GM23248 (cell line): ENCODE data around the gene CNKSR3. TPM values are rescaled to one million over a fixed set of nuclear protein-coding genes. Genes with fewer than 3 reads are reported as not detected.
"Not testable (repeated sequence)": the region's sequence is repeated elsewhere in the genome, so short reads cannot be mapped to it uniquely, and the experiment has no call there.

Experiments
- DNase-seq: peaks from one replicate; pipeline ENCODE4 v3.0.0-alpha.2; 2015
- H2AFZ ChIP-seq: fragments of 200-600 bp; sonication (generic); 2 replicates; pipeline ENCODE4 v1.6.1; 2016; ENCODE audit warnings: antibody characterized with exemption
- H3F3A ChIP-seq: fragments of 200-600 bp; sonication (generic); 2 replicates; pipeline ENCODE4 v1.6.1; 2016; ENCODE audit warnings: mild to moderate bottlenecking, antibody characterized with exemption, mixed run types; ENCODE audit not compliant: insufficient read depth
- H3K27ac ChIP-seq: fragments of 200-600 bp; sonication (generic); 2 replicates; pipeline ENCODE4 v1.5.1; 2016; ENCODE audit warnings: mild to moderate bottlenecking
- H3K27me3 ChIP-seq: fragments of 200-600 bp; sonication (generic); replicated peaks from 2 replicates; pipeline ENCODE4 v1.6.1; 2016; ENCODE audit warnings: mild to moderate bottlenecking; ENCODE audit not compliant: insufficient read depth
- H3K36me3 ChIP-seq: fragments of 200-600 bp; sonication (generic); 2 replicates; pipeline ENCODE4 v1.6.1; 2016; ENCODE audit warnings: low read depth, mild to moderate bottlenecking
- H3K4me1 ChIP-seq: fragments of 200-600 bp; sonication (generic); 2 replicates; pipeline ENCODE4 v1.6.1; 2016; ENCODE audit warnings: mild to moderate bottlenecking; ENCODE audit not compliant: insufficient read depth
- H3K4me2 ChIP-seq: fragments of 200-600 bp; sonication (generic); one replicate; pipeline ENCODE4 v1.6.1; 2016; ENCODE audit warnings: mild to moderate bottlenecking; ENCODE audit not compliant: unreplicated experiment
- H3K4me3 ChIP-seq: fragments of 200-600 bp; sonication (generic); 2 replicates; pipeline ENCODE4 v1.5.1; 2016; ENCODE audit warnings: mild to moderate bottlenecking
- H3K79me2 ChIP-seq: fragments of 200-600 bp; sonication (generic); 2 replicates; pipeline ENCODE4 v1.6.1; 2016; ENCODE audit warnings: mild to moderate bottlenecking; ENCODE audit not compliant: insufficient read depth
- H3K9ac ChIP-seq: fragments of 200-600 bp; sonication (generic); 2 replicates; pipeline ENCODE4 v1.6.1; 2016; ENCODE audit warnings: mild to moderate bottlenecking
- H3K9me2 ChIP-seq: fragments of 200-600 bp; sonication (generic); 2 replicates; pipeline ENCODE4 v1.6.1; 2016; ENCODE audit warnings: mixed run types, mild to moderate bottlenecking, moderate library complexity; ENCODE audit not compliant: insufficient read depth
- H3K9me3 ChIP-seq: fragments of 200-600 bp; sonication (generic); one replicate; pipeline ENCODE4 v1.6.1; 2017; ENCODE audit warnings: low read depth
- H4K20me1 ChIP-seq: fragments of 200-600 bp; sonication (generic); 2 replicates; pipeline ENCODE4 v1.6.0; 2016; ENCODE audit not compliant: insufficient read depth
- EZH2 ChIP-seq: fragments of 200-600 bp; sonication (generic); IDR thresholded peaks from 2 replicates; pipeline ENCODE4 v1.6.1; 2018; ENCODE audit warnings: antibody characterized with exemption, mild to moderate bottlenecking; ENCODE audit not compliant: insufficient read depth, poor library complexity, severe bottlenecking
- EZH2phosphoT487 ChIP-seq: fragments of 200-600 bp; sonication (generic); IDR thresholded peaks from 2 replicates; pipeline ENCODE4 v1.6.1; 2018; ENCODE audit warnings: antibody characterized with exemption, moderate library complexity, mild to moderate bottlenecking, low read depth; ENCODE audit not compliant: insufficient read depth
- WGBS, 2 experiments: methylation state at CpG; one replicate each; pipeline ENCODE4 v1.1.6; 2015 to 2017; ENCODE audit warnings: low lambda C conversion rate in 2 of 2, low coverage in 1 of 2; ENCODE audit errors: missing lambda C conversion rate in 2 of 2; 5-methylcytosine and 5-hydroxymethylcytosine counted together
- in situ Hi-C: fragments of 300-500 bp; cut with MboI; formaldehyde crosslinking; loops from 2 replicates; pipeline ENCODE4 v1.15.0; 2020
- polyA plus RNA-seq: library from polyadenylated mRNA; unstranded; fragments of >200 nt; fragmentation: Nextera tagmentation; extraction: Ambion mirVana; gene quantifications from 2 replicates; pipeline ENCODE4 v1.2.1, GENCODE V29; 2016
- total RNA-seq: library from RNA; depleted of rRNA; stranded (reverse); fragments of >200 nt; shearing (Covaris generic); gene quantifications from 2 replicates; pipeline ENCODE4 v1.2.3, GENCODE V29; 2014

The CNKSR3 gene
- total and polyA plus RNA-seq, 2 experiments from 2014 or later: 1.7 to 1.9 TPM

- 72 to 80% methylated on average over 5 to 6 of the region's 6 CpGs for WGBS, 2 experiments
- no peaks in the 10 kb centered on the region for H3K36me3 ChIP-seq
- H3K4me3 ChIP-seq: no peak overlapping the region
- H3K27me3 ChIP-seq: no peaks in the 10 kb centered on the region
- no peak overlapping the region for H3K9ac ChIP-seq
- no peaks in the 10 kb centered on the region for H3K9me3 ChIP-seq
- H3K9me2 ChIP-seq: no peaks in the 10 kb centered on the region
- H3K79me2 ChIP-seq: no peaks in the 10 kb centered on the region
- in situ Hi-C loops: no loop called here
- no peak overlapping the region for H3K4me2 ChIP-seq
- DNase-seq: no peak
- H4K20me1 ChIP-seq: no peaks in the 10 kb centered on the region
- H3F3A ChIP-seq: no peaks in the 10 kb centered on the region
- H3K27ac ChIP-seq: no peak overlapping the region
- H2AFZ ChIP-seq: no peak overlapping the region
- no peaks in the 10 kb centered on the region for H3K4me1 ChIP-seq
- TF ChIP-seq EZH2phosphoT487 (no peak), EZH2 (no peak)
These were observed 7.9 kb upstream of the CNKSR3 start for GRCh38 chr6:154518396-154518795.

GRCh38 chr6:154516276-154516675, 5.8 kb upstream of the CNKSR3 start:
- peak overlapping the region; percentile 59 for H3K4me3 ChIP-seq
- H3K27me3 ChIP-seq: no peaks in the 10 kb centered on the region
- peaks cover under 1% of the 10 kb centered on the region; the same call in 1 of the 2 replicates for H3F3A ChIP-seq
- H3K36me3 ChIP-seq: no peaks in the 10 kb centered on the region
- peak overlapping the region; percentile 45 for H3K4me2 ChIP-seq
- H3K4me1 ChIP-seq: peaks cover 4% of the 10 kb centered on the region
- in situ Hi-C loops: no loop called here
- no peak overlapping the region for H3K27ac ChIP-seq
- no peaks in the 10 kb centered on the region for H3K9me2 ChIP-seq
- TF ChIP-seq EZH2 (no peak), EZH2phosphoT487 (no peak)
- peak overlapping the region; percentile 68 for H2AFZ ChIP-seq
- DNase-seq: no peak
- no peaks in the 10 kb centered on the region for H3K79me2 ChIP-seq
- 84 to 91% methylated on average over 5 of the region's 5 CpGs for WGBS, 2 experiments
- no peaks in the 10 kb centered on the region for H3K9me3 ChIP-seq
- no peaks in the 10 kb centered on the region for H4K20me1 ChIP-seq
- H3K9ac ChIP-seq: no peak overlapping the region

GRCh38 chr6:154515826-154516225, 5.3 kb upstream of the CNKSR3 start:
- peak; percentile 14 for DNase-seq
- Histone ChIP-seq H3K27ac (no peak overlapping the region), H3K27me3 (no peaks in the 10 kb centered on the region), H3K4me1 (peaks cover 9% of the 10 kb centered on the region), H2AFZ (peak overlapping the region; percentile 68), H3K9me2 (no peaks in the 10 kb centered on the region), H4K20me1 (no peaks in the 10 kb centered on the region), H3K4me3 (peak overlapping the region; percentile 59), H3K9ac (peak overlapping the region; percentile 10; the same call in 1 of the 2 replicates), H3K79me2 (no peaks in the 10 kb centered on the region), H3K9me3 (no peaks in the 10 kb centered on the region), H3F3A (peaks cover 5% of the 10 kb centered on the region; the same call in 1 of the 2 replicates), H3K4me2 (peak overlapping the region; percentile 45), H3K36me3 (no peaks in the 10 kb centered on the region)
- WGBS, 2 experiments: 19 to 20% methylated on average over 7 of the region's 7 CpGs
- in situ Hi-C loops: no loop called here
- TF ChIP-seq EZH2phosphoT487: no peak
- no peak for TF ChIP-seq EZH2

GRCh38 chr6:154515076-154515475, 4.6 kb upstream of the CNKSR3 start:
- WGBS, 2 experiments: 95 to 96% methylated on average over 3 of the region's 3 CpGs
- H3K4me3 ChIP-seq, H3K27me3 ChIP-seq, H3K4me1 ChIP-seq, H3F3A ChIP-seq, H3K9me2 ChIP-seq, H4K20me1 ChIP-seq, H3K36me3 ChIP-seq, H3K9me3 ChIP-seq, in situ Hi-C loops, H3K4me2 ChIP-seq, H3K79me2 ChIP-seq, DNase-seq, H3K27ac ChIP-seq, H3K9ac ChIP-seq, H2AFZ ChIP-seq: not testable (repeated sequence)

- 85 to 88% methylated on average over 3 of the region's 3 CpGs for WGBS, 2 experiments
- H3F3A ChIP-seq: peaks cover 7% of the 10 kb centered on the region; the same call in 1 of the 2 replicates
- no peak overlapping the region for H3K4me3 ChIP-seq
- no peaks in the 10 kb centered on the region for H3K27me3 ChIP-seq
- DNase-seq: no peak
- no peak overlapping the region for H3K27ac ChIP-seq
- no peak overlapping the region for H3K9ac ChIP-seq
- in situ Hi-C loops: no loop called here
- H3K9me3 ChIP-seq: no peaks in the 10 kb centered on the region
- no peaks in the 10 kb centered on the region for H3K79me2 ChIP-seq
- no peak for TF ChIP-seq EZH2phosphoT487
- TF ChIP-seq EZH2: no peak
- peaks cover 9% of the 10 kb centered on the region for H3K4me1 ChIP-seq
- H2AFZ ChIP-seq: no peak overlapping the region
- H3K9me2 ChIP-seq: no peaks in the 10 kb centered on the region
- H4K20me1 ChIP-seq: no peaks in the 10 kb centered on the region
- no peak overlapping the region for H3K4me2 ChIP-seq
- H3K36me3 ChIP-seq: no peaks in the 10 kb centered on the region
These were observed 4.0 kb upstream of the CNKSR3 start for GRCh38 chr6:154514481-154514880.
